Hematopoietic multipotent progenitor cell treated with erythropoietin and hydrocortisone succinate and interleukin-3 and kit ligand, for 4 days (in vitro differentiated cells): ENCODE data around the gene HSPA6.
"Not testable (repeated sequence)": the region's sequence is repeated elsewhere in the genome, so short reads cannot be mapped to it uniquely, and the experiment has no call there.

Source experiments
- DNase-seq: peaks from one replicate; pipeline ENCODE4 v3.0.0-alpha.2; 2015

The HSPA6 gene

DNA sequence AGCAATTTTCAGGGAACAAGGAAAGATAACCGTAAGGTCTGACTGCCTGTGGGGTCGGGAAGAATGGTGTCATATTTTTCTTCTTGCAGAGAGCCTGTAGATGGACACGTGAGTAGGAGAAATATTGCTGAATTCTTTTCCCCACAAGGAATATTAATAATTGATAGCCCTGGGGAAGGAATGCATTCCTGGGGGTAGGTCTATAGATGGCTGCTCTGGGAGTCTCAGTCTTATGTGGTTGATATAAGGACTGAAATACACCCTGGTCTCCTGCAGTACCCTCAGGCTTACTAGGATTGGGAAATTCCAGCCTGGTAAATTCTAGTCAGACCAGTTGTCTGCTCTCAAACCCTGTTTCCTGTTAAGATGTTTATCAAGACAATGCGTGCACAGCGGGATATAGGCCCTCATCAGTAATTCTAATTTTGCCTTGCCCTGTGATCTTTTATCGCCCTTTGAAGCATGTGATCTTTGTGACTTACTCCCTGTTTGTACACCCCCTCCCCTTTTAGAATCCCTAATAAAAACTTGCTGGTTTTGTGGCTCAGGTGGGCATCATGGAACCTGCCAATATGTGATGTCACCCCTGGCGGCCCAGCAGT is 12.8 kb downstream of the HSPA6 start:
- not testable (repeated sequence) for DNase-seq

DNA sequence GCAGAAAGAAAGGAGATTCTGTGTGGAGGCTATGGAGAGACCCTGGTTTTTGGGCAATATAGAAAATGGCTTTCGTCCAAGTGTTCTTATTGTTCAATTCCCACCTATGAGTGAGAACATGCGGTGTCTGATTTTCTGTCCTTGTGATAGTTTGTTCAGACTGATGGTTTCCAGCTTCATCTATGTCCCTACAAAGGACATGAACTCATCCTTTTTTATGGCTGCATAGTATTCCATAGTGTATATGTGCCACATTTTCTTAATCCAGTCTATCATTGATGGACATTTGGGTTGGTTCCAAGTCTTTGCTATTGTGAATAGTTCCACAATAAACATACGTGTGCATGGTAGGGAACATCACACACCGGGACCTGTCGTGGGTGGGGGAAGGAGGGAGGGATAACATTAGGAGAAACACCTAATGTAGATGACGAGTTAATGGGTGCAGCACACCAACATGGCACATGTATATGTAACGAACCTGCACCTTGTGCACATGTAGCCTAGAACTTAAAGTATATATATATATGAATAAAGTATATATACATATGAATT is 14.7 kb downstream of the HSPA6 start:
- not testable (repeated sequence) for DNase-seq

DNA sequence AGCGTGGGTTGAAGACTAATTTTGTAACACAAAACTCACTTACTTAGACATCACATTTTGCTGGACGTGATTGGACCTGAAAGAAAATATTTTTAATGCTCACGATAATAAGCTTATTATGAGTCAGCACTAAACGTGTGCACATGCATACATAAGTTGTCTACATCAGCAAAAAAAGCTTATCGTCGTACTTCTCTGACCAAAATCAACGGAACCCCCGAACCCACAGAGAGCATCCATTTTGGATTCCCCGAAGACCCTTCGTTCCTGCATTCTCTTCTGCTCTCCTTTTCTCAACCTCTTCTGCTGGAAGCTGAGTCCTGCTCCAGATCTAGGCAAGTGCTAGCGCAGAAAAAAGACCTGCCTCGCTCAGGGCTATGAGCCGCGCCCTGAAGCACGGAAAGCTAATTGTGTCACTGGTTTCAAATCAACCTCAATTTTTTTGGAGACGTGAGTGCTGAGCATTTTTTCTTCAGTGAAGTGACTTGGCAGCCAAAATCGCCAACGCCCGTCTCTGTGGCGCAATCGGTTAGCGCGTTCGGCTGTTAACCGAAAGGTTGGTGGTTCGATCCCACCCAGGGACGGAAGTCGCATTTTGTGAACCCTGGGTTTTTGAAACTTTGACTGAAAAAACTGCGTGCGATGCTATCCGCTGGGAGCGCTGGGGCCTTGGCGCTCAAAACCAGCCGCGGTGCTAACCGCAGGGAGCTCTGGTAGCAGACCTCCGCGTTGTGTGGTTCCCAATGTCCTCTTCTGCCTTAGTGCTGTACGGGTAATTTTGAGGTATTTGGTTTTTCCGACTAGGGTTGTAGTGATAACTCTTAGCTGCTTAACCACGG is 15.6 kb downstream of the HSPA6 start:
- peak; percentile 95 for DNase-seq

- DNase-seq, result peak; percentile 45
Measured at GRCh38 chr1:161540570-161540960, 16.2 kb downstream of the HSPA6 start.

DNA sequence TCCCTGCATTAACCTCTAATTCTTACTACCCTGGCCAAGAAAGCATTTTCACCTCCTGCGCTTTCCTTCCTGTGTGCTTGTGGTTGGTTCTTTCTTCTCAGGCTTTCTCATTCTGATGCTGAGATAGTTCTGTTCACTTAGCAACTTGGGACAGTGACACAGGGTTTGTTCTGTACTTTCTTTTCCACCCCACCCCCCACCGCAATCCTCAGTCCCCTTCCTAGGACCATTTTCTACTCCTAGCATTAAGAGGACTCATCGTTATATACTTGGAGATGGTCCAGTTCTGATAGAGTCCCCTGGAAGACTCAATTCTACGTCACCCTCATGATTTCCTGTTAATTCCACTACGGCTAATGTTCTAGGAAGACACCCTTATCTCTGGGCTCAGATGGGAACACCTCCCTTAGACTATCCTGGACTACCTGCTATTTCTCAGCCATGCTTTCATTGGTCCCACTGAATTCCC is 17.8 kb downstream of the HSPA6 start:
- DNase-seq, result peak; percentile 70

GRCh38 chr1:161543125-161543524 is 18.8 kb downstream of the HSPA6 start:
- DNase-seq, result peak; percentile 16

GRCh38 chr1:161545005-161545731 is 20.8 kb downstream of the HSPA6 start:
- peak; percentile 25 for DNase-seq

DNA sequence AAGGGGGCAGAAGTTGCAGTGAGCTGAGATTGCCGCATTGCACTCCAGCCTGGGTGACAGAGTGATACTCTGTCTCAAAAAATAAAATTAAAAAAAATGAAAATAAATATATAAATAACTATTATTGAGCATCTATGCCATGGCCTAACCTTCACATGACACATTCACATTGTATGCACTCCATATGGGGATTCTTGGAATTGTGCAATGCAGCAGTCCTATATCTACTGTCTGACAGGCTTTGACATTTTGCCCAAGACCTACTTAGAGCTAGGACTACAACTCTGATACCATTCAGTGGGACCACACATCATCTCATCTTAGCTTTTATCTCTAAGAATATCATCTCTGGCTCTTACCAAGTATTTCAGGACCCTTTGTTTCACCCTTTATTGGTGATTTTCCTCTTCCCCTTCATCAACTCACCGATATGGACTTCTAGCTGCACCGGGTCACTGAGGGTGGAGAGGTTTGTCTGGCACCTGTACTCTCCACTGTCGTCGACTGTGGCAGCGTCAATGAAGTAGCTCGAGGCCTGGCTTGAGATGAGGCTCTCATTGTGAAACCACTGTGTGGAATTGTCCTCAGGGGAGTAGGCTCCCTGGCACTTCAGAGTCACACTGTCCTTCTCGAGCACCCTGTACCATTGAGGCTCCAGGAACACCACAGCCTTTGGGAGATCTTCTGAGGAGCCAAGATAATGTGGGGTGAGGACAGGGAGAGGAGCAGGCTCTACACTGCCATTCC is 23.8 kb downstream of the HSPA6 start:
- DNase-seq, result not testable (repeated sequence)

DNA sequence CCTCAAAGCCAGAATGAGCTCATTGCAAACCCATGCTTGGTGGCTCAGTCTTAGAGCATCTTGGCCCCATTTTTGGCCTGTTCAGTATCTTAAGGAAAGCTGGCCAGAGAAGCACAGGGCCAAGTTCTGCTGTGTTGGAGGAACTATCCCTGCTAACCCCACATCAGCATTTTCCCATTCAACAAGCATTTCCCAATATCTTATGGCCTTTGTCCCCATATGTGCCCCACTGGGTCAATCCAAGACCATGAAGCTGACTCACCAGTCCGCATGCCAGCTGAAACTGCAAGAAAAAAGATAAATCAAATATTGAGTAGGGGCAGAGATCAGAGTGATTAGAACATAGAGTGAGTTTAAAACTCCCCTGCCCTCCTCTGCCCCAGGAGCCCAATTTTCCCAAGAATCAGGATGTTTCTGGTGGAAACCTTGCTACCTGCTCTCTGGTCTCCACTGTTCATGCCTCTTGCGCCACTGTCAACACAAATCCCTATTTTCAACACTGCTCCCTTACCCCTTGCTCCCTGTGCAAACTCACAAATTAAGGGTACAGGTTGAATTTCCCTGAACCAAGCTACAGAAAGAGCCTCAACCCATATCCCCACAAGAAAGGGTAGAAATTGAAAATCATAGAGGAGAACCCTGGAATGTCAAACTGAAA is 24.5 kb downstream of the HSPA6 start:
- not testable (repeated sequence) for DNase-seq

DNA sequence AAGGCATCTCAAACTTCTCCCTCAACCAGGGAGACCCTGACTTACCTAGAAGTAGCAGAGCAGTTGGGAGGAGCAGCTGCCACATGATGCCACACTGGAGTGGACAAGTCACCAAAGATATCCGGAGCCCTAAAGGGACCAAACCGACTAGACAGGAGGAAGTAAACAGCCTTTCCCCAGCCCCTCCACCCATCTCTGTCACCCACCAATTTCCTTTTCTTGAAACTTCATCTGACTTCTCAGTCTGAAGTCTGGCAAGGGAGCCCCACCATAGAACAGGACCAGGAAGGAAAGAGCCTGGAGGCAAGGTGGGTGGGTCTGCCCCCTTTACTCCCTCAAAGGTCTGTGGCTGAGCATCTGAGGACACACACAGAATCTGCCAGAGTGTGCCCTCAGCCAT is 25.3 kb downstream of the HSPA6 start, which contains the start of gene FCGR3A:
FCGR3A (minus strand) TSS at position 167 of the 400 bp plus-strand sequence; CDS start at position 85, 82 bp downstream.
- no peak for DNase-seq

DNA sequence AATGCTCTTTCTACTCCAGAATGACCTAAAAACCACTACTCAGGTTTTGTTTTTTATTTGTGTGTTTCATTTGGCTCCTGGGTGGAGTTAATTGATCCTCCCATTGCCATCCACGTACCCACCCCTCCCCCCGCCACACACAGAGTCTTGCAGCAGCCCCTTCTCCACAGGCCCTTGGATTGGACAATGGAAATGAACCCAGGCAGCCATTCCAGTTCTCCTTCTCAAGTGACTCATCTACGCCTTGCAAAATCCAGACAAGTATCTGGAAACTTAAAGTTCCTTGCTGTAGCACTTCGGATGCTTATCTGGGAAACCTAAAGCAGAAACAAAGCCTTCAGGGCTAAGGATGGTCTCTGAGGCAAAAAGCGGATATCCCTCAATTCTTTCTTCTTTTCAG is 26.6 kb downstream of the HSPA6 start:
- DNase-seq, result not testable (repeated sequence)

DNA sequence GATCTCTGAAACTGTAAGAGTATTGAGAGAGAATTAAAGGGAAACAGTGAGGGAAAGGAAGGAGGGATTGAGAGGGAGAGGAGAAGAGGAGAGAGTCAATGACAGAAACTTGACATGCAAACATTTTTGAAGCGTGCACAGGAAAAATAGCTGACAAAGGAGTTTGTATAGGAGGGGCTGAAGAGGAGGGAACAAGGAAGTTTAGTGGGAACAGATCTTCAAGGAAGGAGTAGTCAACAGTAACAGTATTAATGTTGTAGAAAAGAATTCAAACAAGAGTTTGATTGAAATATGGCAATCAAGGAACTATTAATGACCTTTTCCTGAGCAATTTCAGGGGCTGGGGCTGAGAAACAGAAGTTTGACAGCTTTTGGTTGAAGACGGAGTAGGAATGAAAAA is 29.3 kb downstream of the HSPA6 start:
- not testable (repeated sequence) for DNase-seq

DNA sequence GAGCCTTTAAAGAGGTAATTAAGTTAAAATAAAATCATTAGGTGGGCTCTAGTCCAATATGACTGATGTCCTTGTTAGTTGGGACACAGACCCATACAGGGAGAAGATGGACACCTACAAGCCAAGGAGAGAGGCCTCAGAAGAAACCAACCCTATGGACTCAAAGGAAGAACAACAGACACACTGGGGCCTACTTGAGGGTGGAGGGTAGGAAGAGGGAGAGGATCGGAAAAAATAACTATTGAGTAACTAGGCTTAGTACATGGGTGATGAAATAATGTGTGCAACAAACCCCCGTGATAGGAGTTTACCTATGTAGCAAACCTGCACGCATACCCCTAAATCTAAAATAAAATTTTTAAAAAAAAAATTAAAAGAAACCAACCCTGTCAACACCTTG is 30.0 kb downstream of the HSPA6 start:
- DNase-seq, result not testable (repeated sequence)

DNA sequence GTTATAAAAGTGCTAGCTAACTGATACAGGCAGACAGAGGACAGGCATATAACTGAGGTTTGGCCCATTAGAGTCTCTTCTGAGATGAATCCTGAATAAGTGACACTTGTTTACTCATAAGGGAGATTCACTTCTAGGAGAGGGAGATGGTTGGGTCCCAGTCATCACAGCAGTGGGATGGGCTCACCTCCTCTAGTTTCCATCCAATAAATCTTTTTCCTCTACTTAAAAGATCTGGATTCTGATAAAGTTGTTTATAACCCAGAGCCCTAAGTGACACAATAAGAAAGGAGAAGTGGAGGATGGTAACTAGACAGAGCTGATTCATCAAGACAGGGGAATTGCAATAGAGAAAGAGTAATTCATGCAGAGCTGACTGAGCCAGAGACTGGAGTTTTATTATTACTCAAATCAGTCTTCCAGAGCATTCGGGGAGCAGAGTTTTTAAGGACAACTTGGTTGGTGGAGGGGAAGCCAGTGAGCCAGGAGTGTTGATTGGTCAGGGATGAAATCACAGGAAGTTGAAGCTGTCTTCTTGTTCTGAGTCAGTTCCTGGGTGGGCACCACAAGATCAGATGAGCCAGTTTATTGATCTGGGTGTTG is 30.6 kb downstream of the HSPA6 start:
- not testable (repeated sequence) for DNase-seq

- DNase-seq, result peak; percentile 28
Measured at GRCh38 chr1:161556143-161556542, 31.8 kb downstream of the HSPA6 start.

DNA sequence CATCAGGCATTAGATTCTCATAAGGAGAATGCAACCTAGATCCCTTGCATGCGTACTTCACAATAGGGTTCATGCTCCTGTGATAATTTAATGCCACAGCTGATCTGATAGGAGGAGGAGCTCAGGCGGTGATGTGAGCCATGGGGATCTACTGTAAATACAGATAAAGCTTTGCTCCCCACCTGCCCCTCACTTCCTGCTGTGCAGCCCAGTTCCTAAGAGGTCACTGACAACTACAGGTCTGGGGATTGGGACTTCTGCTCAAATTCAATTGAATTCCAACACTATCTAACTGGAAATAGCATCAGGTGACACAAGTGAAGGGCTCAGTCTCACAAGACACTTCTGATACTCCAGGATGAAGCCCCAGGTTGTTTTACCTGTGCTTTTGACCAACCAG is 32.6 kb downstream of the HSPA6 start:
- DNase-seq, result not testable (repeated sequence)

DNA sequence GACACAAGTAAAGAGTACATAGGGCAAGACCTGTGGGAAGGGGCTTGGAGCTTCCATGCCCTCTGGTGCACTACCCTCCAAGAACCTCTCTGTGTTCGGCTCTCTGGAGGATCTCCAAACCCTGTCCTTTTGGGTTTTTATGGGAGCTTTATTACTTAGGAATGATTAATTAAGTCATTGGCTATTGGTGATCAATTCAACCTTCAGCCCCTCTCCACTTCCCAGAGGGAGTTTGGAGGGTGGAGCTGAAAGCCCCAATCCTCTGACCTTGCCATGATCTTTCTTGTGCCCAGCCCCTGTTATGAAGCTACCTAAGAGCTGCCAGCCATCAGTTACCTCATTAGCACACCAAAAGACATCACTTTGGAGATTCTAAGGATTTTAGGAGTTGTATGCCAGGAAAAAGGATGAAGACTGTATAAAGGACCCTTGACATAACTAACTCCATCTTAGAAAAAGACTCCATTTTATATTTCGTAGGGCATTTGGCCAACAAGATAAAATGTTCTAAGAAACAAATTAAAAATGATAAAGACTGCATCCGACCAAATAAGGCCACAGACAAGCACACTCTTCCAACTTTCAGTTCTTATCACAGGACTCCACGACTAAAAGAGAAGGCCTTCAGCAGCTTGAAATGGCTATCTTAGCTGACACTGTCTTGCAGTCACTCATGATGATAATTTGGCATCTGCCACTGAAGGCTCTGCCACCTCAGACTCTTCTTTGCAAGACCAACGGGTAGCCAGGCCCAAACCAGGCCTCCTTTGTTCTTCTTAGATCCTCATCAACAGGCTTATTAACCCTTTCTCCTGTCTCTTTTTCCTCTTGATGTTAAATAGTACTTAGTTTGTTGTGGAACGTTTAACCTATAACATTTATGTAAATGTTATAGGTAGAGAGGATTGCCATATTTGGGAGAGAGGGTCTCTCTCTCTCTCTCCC is 33.4 kb downstream of the HSPA6 start:
- DNase-seq, result peak; percentile 90

GRCh38 chr1:161560960-161561715 is 36.8 kb downstream of the HSPA6 start:
- peak; percentile 83 for DNase-seq

DNA sequence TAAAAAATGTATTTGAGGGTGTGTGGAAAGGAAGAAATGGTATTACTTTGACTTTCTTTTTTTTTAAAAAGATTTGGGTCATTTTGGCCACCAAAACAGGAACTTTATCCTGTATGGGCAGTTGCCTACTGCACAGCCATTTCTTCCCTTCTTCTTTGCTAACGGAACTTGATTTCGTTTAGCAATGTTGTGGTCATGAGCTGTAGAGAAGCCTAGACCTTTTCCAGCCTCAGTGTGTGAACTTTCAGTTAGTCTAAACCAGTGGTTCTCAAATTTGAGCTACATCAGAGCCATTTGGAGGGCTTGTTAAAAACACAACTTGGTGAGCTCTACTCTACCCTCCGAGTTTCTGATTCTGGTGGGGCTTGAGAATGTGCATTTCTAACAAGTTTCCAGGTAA is 38.1 kb downstream of the HSPA6 start:
- not testable (repeated sequence) for DNase-seq
